HG03025 (cell line): ENCODE data around the gene TRUB2.
A peak's percentile ranks its signal among the peaks of the same experiment; 100 is the strongest.

Source experiments
- ATAC-seq: cut with Tn5 transposase; IDR thresholded peaks from one replicate; pipeline ENCODE4 v1.9.1; 2021; ENCODE audit warnings: mild to moderate bottlenecking, moderate library complexity; ENCODE audit not compliant: unreplicated experiment, low FRiP score

Gene TRUB2, protein sequence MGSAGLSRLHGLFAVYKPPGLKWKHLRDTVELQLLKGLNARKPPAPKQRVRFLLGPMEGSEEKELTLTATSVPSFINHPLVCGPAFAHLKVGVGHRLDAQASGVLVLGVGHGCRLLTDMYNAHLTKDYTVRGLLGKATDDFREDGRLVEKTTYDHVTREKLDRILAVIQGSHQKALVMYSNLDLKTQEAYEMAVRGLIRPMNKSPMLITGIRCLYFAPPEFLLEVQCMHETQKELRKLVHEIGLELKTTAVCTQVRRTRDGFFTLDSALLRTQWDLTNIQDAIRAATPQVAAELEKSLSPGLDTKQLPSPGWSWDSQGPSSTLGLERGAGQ

DNA sequence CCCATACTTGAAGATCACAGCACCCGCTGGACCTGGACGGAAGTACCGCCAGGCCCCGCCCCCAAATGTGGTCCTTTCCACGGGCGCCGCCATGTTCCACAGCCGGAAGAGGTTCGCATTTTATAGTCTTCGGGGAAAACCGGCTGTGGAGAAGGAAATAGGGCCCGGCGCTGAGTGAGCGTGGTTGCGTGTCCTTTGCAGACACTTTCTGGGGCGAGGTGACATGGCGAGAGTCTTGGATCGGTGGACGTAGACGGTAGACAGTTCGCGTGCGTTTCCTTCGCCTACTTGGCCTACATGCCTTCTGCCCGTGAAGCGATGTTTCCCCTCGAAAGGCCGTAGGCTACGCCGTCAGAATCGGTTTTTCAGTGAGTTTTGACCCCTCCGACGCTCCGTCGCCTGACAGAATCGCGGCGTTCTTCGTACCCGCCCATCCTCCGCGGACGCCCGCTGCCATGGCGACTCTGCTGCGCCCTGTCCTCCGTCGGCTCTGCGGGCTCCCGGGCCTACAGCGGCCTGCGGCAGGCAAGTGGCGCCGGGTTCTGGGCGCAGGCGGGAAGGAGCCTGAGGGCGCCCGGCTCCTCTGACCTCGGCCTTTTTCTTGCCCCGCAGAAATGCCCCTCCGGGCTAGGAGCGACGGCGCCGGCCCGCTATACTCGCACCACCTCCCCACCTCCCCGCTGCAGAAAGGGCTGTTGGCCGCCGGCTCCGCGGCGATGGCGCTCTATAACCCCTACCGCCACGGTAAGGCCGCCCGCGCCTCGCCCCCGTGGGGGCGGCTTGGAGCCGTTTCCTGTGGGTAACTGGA lies at the start of gene TRUB2, which contains the start of gene COQ4:
TRUB2 (minus strand) TSS at position 44 of the 808 bp plus-strand sequence; CDS start at position 5, 39 bp downstream.
COQ4 (plus strand) TSS at position 436 of the 808 bp plus-strand sequence; CDS start at position 456, 20 bp downstream.
- ATAC-seq = peak; percentile 72

DNA sequence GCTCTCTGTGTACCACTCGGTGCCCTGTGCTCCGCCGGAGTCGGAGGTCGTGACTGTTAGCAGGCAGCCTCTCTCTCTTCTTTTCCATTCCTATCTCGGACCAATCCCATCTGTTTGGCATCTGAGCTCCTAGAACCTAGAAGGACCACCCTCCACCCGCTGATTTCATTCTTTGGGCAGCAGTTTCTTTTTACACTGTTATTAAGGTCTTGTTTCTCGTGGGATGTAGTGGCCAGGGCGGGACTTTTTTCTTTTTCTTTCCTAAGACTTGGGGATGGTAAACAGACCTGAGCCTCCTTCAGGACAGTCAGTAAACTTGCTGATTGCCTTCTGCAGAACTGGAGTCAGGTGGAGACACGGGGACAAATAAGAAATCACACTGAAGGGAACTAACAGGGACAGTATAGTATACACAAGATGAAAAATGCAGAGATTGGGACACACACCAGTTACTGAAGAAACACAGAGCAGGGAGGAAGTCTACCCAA lies 49.4 kb upstream of the TRUB2 start:
- ATAC-seq = peak; percentile 30

DNA sequence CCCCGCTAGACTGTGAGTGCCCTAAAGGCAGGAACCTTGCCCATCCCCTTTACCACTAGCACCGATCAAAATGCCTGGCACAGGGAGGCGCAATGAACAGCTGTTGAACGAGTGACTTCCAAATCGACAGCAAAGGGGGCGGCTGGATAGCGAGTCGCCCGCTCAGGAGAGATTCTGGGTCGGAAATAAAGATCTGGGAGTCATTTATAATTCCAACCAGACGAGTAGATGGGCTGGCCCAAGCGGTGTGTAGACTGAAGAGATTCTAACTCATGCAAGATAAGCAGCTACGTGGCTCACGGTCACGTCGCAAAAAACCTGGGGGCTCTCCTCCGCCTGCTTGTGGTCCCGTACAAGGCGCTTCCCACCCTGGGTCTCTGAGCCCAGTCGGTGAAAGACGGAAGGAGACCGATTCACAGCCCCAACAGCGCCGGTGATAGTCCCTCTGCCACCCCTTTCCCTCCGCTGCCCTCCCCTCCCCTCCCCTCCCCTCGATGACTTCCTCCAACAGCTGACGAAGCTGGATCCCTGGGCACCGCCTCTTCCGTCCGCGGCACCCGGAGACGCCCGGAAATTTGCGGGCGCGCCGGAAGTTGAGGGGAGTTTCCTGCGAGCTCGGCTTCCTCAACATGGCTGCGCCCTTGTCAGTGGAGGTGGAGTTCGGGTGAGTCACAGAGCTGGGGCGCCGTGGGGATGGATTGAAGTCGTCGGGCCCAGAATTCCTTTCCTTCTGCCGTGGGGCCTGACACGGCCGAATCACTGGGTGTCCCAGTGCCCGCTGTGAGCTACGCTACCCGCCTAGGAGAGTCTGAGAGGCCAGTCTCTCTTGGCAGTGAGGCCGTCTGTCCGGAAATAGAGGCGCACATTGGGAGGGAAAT lies 48.7 kb upstream of the TRUB2 start, which contains the start of gene URM1:
URM1 (plus strand) TSS at position 623 of the 878 bp plus-strand sequence; CDS start at position 630, 7 bp downstream.
- ATAC-seq = peak; percentile 89

DNA sequence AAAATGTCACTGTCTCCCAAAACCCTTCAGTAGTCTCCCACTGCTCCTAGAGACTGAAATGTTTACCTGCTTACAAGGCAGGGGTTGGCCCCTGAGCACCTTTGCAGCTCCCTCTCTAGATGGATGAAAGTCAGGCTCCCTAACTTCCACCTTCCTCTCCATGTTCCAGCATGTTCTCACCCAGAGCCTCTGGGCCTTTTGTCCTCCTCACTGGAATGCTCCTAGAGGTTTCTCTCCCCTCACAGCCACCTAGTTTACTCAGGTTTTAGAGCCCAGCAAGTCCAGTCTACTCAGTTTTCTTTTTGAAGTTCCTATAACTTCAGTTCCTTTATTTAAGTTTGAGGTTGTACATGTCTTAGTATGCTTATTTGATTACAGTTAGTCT lies 48.1 kb upstream of the TRUB2 start:
- ATAC-seq = no peak

DNA sequence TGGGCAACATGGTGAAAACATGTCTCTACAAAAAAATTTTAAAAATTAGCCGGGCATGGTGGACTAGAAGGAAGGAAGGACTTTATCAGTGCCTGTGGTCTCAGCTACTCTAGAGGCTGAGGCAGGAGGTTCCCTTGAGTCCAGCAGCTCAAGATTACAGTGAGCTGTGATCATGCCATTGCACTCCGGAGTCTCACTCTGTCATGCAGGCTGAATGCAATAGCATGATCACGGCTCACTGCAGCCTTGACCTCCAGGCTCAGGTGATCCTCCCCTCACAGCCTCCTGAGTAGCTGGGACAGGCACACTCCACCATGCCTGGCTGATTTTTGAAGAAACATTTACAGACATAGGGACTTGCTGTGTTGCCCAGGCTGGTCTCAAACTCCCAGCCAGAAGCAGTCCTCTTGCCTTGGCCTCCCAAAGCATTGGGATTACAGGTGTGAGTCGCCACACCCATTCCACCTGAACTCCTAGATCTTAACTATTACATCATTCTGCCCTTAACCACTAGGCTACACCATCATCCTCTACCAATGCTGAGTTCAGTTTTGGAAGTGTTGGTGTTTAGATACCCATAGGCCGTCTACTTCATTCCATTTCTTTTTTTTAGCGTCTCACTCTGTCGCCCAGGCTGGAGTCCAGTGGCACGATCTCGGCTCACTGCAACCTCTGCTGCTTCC lies 46.9 kb upstream of the TRUB2 start:
- no peak for ATAC-seq

DNA sequence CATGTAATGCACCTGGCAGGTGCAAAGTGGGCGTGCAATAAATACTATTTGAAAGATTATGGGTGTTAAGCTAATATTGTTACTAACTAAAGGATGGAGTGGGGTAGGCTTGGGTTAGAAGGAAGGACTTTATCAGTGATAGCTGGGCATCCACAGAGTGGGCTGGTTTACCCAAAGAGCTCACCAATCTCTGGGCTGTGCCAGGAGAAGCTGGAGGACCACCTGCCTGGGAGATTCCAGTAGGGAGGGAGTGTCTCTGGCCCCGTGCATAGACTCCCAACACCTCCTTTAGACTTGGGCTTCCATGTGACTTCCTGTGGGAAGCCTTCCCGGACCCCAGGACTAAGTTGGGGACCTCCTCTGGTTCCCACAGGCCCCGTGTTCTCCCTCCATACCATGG lies 43.3 kb upstream of the TRUB2 start:
- no peak for ATAC-seq

DNA sequence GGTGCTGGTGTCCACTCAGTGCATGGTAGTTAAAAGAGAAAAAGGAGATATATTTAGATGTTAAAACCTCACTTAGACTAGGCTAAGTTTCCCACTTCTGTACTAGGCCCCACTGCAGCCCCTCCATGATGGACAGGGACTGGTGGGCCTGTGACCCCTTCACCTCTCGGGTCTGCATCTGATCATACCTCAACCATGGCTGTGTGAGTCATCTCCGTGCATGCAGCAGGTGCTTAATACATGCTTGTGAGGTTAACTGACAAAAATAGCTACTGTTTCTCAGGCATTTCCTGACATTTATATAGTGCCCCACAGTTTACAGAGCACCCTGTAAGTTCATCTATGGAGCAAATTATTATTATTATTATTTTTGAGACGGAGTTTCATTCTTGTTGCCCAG lies 40.5 kb upstream of the TRUB2 start:
- ATAC-seq = no peak

DNA sequence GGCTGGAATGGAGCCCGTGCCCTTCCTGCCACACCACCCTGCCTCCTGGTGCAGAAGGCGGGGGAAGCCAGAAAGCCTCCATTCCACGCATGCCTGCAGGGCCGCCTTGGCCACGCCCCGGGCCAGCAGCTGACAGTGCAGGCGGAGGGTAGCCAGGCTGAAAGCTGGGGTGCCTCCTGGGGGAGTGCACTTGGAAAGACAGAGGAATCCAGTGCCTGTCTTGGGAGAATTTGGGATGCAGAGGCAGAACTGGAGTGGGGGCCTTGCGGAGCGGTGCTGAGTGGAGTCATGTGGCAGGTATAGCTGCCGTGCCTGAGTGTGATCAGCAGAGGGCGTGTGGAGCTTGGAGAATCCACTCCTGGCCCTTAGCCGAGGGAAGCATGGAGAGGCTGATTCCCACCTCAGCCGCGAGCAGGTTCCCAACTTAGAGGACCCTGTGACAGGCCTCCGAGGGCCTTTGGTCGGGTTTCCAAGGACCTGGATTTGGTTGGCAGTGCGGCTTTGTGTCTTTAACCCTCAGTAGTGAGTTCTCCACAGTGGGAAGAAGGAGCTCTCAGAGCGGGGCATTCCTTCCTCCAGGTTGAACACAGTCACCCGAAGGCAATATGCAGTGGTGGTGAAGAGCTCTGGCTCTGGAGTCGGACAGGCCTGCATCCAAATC lies 39.9 kb upstream of the TRUB2 start:
- no peak for ATAC-seq

DNA sequence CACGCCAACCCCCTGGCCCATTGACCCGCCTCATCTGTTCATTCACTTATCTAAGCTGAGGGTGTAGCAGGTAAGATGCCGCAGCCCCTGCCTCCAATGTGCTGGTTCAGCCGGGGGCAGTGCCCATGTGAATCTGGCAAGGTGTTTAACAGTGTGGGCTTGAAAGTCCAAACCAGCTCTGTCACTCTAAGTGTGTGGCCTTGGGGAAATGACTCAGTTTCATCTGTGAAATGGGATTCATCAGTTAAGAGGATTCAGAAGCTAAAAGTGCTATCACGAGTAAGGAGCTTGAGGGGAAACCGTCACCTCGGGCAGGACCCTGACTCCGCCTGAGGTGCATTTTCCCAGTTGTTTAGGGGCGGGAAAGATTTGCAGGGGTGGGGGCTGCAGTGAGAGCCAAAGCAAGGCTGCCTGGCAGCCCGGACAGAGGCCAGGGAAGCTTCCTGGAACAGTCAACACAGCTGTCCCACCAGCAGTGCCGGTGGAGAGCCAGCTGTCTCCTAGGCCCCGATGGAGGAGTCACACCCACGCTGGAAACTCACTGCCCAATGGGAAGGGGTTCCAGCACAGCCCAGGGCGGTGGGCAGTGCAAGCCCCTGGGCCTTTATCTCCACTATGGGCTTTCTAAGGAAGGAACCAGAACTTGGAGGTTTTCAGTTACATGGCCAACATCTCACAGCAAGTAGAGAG lies 39.2 kb upstream of the TRUB2 start:
- ATAC-seq = no peak

DNA sequence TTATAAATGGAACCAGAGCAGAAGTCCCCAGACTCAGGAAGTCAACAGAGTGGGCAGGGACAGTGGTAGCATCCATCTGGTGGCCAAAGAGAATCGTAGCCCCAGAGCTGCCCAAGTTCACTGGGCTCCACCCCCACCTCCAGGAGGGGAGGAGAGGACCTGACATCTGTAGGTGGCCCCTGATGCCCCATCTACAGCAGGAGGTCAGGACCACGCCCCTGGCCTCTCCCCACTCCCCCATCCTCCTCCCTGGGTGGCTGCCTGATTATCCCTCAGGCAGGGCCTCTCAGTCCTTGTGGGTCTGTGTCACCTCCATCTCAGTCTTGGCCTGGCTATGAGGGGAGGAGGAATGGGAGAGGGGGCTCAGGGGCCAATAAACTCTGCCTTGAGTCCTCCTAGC lies 38.6 kb upstream of the TRUB2 start:
- ATAC-seq = no peak

DNA sequence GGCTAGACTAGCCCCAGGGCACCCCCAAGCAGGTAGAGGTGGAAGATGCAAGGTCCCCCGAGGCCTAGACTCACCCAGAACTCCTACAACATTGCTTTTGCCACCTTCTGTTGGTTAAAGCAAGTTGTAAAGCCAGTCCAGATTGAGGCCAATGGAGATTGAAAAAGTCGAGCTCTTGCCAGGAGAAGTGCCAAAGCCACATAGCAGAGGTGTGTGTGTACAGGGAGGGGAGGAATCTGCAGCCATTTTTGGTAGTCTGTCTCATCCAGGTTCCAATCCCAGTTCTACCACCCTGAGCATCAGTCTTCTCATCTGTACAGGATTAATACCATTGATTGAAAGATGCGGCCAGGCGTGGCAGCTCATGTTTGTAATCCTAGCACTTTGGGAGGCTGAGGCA lies 36.6 kb upstream of the TRUB2 start:
- no peak for ATAC-seq

DNA sequence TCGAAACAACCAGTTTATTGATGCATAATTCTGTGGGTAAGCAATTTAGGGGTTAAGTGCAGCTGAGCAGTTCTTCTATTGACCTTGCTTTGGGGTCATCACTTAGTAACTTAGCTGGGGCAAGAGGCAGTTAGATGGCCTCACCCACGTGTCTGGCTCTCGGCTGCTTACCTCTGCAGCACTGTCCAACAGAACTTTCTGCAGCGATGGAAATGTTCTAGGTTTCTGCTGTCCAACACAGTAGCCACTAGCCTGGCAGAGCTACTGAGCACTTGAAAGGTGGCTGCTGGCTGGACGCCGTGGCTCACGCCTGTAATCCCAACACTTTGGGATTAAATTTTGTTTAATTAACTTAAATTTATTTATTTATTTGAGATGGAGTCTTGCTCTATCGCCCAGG lies 35.8 kb upstream of the TRUB2 start:
- no peak for ATAC-seq

DNA sequence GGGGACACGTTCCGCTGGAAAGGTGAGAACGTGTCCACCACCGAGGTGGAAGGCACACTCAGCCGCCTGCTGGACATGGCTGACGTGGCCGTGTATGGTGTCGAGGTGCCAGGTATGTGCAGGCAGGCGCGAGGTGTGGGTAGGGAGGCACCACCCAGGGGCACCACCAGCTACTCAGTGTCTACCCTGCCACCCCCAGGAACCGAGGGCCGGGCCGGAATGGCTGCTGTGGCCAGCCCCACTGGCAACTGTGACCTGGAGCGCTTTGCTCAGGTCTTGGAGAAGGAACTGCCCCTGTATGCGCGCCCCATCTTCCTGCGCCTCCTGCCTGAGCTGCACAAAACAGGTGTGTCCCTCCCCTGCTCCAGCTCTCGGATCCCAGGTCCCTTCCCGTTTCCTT lies 33.2 kb upstream of the TRUB2 start:
- ATAC-seq = no peak

DNA sequence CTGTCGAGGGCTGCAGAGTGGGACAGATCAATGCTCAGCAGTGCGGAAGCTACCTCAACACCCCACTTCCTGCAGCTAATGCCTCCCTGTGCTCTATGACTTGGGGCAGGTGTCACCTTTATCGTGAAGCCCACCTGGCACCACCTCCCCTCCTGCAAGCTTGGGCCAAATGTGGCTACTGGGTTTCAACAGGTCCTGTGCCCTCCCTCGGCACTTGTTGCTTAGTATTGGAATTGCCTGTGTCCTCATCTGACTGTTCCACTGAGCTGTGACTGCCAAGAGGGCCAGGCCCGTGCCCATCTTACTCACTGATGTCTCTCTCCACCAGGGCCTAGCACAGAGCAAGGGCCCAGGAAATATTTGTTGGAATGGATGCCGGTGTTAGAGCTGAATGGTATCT lies 27.5 kb upstream of the TRUB2 start:
- ATAC-seq = no peak

DNA sequence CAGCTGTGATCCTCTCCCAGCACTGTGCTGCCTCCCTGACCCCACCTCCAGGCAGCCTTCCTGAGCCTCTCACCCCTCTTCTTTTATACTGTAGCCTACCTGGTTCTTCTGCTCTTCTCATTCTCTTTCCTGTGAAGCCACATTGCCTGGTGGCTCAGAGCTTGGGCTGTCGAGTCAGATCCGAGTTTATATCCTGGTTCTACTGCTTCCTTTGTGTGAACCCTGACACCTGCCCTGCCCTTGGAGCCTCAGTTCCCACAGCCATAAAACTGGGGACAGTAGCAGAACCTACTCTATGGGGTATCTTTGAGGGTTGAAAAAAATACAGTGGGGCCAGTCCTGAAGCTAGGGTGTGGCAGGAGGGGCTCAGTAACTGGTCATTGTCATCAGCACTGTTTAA lies 26.9 kb upstream of the TRUB2 start:
- ATAC-seq = no peak

DNA sequence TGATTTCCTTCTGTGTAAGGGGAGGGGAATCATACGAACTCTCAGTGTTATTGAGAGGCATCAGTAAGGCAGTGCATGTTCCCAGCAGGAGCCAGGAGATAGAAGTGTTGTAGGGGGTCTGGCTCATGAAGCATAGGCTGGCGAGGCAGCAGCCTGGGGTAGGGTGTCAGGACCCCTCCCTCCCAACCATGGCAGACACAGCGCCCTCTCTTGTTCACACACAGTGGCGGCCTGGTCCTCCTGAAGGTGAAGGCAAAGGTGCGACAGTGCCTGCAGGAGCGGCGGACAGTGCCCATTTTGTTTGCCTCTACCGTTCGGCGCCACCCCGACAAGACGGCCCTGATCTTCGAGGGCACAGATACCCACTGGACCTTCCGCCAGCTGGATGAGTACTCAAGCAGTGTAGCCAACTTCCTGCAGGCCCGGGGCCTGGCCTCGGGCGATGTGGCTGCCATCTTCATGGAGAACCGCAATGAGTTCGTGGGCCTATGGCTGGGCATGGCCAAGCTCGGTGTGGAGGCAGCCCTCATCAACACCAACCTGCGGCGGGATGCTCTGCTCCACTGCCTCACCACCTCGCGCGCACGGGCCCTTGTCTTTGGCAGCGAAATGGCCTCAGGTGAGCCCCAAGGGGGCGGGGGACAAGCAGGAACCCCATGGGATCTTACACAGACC lies 22.8 kb upstream of the TRUB2 start:
- ATAC-seq = no peak

DNA sequence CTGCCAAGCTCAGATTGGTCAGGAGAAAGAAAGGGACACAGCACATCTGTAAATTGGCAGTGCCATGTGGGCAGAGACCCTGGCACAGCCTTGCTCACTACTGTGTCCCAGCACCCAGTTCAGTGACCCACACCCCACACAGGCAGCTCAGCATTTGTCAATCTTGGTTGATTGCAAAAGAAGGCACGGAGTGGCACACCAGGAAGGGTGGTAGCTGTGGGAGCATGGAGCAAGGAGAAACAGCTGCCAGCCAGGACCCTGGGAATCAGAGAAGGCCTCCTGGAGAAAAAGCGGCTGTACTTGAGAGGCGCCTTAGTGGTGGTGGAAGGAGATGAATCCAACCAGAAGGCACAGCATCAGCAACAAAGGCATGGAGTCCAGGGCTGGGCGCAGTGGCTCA lies 21.6 kb upstream of the TRUB2 start:
- ATAC-seq = no peak

DNA sequence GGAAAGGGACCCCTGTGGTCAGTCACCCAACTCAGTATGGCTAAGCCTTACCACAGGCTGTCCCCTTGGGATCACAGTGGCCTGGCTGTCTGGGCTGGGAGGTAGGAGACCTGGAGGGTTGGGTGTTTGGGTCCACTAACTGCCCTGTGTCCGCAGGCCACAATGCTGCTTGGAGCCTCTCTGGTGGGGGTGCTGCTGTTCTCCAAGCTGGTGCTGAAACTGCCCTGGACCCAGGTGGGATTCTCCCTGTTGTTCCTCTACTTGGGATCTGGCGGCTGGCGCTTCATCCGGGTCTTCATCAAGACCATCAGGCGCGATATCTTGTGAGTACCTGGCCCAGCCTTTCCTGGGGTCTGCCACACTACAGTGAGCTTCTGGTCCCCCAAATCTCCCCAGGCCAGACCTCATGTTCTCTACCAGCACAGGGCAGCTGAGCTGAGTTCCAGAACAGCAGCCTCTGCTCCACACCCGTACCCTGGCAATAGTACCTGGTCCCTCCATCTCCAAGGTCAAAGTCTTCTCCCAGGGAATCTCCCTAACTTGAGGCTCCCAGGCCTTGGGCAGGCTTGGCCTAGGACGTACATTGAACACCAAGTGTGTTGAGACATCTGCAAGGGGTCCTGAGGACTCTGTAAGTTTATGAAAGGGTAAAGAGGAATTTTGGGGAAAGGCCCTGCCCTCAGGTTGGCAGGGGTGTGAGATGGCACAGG lies 20.9 kb upstream of the TRUB2 start:
- ATAC-seq = no peak
